IPS-18c (cell line): ENCODE data around the gene SPPL2A.

Experiments
- H3K4me3 ChIP-seq: 2 replicates; pipeline ENCODE4 v1.7.0; 2013; ENCODE audit warnings: low read depth, mild to moderate bottlenecking, low read length, moderate library complexity; ENCODE audit not compliant: insufficient read depth
- H3K9me3 ChIP-seq: one replicate; pipeline ENCODE4 v1.6.1; 2013; ENCODE audit warnings: mild to moderate bottlenecking, low read length, moderate library complexity; ENCODE audit not compliant: control insufficient read depth, insufficient read depth

Gene SPPL2A

DNA sequence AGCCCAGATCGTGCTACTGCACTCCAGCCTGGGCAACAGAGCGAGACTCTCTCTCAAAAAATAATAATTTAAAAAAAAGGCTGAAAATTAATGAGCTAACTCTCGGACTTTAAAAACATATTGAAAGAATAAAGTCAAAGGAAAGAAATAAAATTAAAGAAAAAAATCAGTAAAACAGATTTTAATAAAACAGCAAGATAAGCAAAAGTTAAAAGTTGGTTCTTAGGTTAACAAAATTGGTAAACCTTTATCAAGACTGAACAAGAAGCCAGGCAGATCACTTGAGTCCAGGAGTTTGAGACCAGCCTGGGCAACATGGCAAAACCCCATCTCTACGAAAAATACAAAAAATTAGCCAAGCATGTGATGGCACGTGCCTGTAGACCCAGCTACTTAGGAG is 99.6 kb downstream of the SPPL2A start:
- H3K4me3 ChIP-seq, result no peak overlapping the region
- no peaks in the 10 kb centered on the region for H3K9me3 ChIP-seq

- H3K9me3 ChIP-seq, result no peaks in the 10 kb centered on the region
- no peak overlapping the region for H3K4me3 ChIP-seq
Observed at GRCh38 chr15:50655555-50655954, 110.0 kb downstream of the SPPL2A start.

- H3K4me3 ChIP-seq, result no peak overlapping the region
- no peaks in the 10 kb centered on the region for H3K9me3 ChIP-seq
Observed at GRCh38 chr15:50653156-50653743, 112.3 kb downstream of the SPPL2A start.

GRCh38 chr15:50652671-50653070 is 112.8 kb downstream of the SPPL2A start:
- Histone ChIP-seq H3K9me3 (no peaks in the 10 kb centered on the region), H3K4me3 (no peak overlapping the region)
